ENCODE data around the gene FIG4.

- TF ChIP-seq CTCF (IDR thresholded peaks at IDR 0.05), result no peak
- no peak for TF ChIP-seq POLR2A (IDR thresholded peaks at IDR 0.05)
Measured at GRCh38 chr6:109714611-109715010, 23.5 kb downstream of the FIG4 start.
